ENCODE measurements around the gene INTS3. TPM values are rescaled to one million over a fixed set of nuclear protein-coding genes. Genes with fewer than 3 reads are reported as not detected.

The INTS3 gene
- total and polyA plus RNA-seq, 9 of the 15 experiments (the other 6 are each of a cell fraction or from before 2014, with no cell fraction given): 6.3 to 24.1 (median 14.3) TPM

DNA sequence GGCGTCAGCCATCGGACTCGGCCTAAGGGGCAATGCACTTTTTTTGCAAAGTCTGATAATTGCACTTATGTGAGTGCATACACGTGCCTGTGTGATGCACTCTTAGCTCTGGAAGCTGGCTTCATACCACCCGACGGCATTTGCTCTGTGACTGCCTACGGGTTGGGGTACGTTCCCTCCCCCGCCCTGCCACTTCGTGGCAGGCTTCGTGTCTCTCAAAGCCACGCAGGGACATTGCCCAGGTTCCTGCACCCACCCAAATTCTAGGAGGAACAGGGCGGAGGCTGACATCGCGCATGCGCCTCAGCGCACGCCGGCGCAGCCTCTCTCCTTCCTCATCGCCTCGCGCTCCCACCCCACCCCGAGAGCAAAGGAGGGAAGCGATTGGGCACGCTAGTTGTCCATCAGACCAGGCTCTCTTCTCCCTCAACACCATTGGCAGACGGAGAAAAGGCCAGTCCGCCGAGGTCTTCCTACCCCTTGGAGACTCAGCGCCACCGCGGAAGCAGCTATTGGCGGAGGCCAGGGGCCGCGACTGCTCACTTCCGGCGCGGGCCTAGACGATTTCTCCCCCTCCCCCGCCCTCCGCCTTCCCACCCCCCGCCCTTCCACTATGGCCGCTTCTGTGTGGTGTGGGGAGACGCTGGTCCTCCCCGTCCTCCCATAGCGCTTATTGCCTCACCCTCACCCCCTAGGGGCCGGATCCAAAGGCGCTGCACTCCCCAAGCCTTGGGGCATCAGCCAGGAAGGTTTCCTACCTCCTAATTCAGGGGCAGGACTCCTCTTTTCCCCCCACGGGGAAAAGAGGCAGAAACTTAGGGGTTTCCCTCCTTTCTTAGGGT, at the start of gene INTS3 (continued):
- TF ChIP-seq MITF (IDR thresholded peaks at IDR 0.05) (no peak), TFAM (CRISPR knock-in tag; conservative IDR thresholded peaks at IDR 0.05) (no peak), HMBOX1 (IDR thresholded peaks at IDR 0.05) (no peak), POLR3A (IDR thresholded peaks at IDR 0.05; ENCODE audit: borderline replicate concordance, extremely low read depth, insufficient read depth, insufficient read length) (no peak), PTTG1 (tag; IDR thresholded peaks at IDR 0.05; ENCODE audit: low read depth) (no peak), MCM2 (IDR thresholded peaks at IDR 0.05; ENCODE audit: low read depth) (no peak), GTF2E2 (tag; IDR thresholded peaks at IDR 0.05) (peak; percentile 55; the same call in 1 of the 2 replicates), ZNF24 (IDR thresholded peaks at IDR 0.05) (no peak), RFX7 (CRISPR knock-in tag; IDR thresholded peaks at IDR 0.05) (no peak), ELF4 (CRISPR knock-in tag; IDR thresholded peaks at IDR 0.05) (no peak), GATA2 (CRISPR knock-in tag; IDR thresholded peaks at IDR 0.05) (no peak), JUNB (CRISPR knock-in tag; conservative IDR thresholded peaks at IDR 0.05) (no peak), GMEB1 (CRISPR knock-in tag; IDR thresholded peaks at IDR 0.05) (no peak), PCBP1 (IDR thresholded peaks at IDR 0.05; ENCODE audit: low read depth, low read length, poor library complexity, severe bottlenecking) (no peak), GABPB1 (CRISPR knock-in tag; IDR thresholded peaks at IDR 0.05) (peak; percentile 92), XRCC4 (IDR thresholded peaks at IDR 0.05; ENCODE audit: extremely low read depth, insufficient read depth, insufficient read length) (no peak), GABPB2 (CRISPR knock-in tag; conservative IDR thresholded peaks at IDR 0.05) (no peak), EGR1 (conservative IDR thresholded peaks at IDR 0.05) (no peak)
- TF ChIP-seq, protein P1, sequence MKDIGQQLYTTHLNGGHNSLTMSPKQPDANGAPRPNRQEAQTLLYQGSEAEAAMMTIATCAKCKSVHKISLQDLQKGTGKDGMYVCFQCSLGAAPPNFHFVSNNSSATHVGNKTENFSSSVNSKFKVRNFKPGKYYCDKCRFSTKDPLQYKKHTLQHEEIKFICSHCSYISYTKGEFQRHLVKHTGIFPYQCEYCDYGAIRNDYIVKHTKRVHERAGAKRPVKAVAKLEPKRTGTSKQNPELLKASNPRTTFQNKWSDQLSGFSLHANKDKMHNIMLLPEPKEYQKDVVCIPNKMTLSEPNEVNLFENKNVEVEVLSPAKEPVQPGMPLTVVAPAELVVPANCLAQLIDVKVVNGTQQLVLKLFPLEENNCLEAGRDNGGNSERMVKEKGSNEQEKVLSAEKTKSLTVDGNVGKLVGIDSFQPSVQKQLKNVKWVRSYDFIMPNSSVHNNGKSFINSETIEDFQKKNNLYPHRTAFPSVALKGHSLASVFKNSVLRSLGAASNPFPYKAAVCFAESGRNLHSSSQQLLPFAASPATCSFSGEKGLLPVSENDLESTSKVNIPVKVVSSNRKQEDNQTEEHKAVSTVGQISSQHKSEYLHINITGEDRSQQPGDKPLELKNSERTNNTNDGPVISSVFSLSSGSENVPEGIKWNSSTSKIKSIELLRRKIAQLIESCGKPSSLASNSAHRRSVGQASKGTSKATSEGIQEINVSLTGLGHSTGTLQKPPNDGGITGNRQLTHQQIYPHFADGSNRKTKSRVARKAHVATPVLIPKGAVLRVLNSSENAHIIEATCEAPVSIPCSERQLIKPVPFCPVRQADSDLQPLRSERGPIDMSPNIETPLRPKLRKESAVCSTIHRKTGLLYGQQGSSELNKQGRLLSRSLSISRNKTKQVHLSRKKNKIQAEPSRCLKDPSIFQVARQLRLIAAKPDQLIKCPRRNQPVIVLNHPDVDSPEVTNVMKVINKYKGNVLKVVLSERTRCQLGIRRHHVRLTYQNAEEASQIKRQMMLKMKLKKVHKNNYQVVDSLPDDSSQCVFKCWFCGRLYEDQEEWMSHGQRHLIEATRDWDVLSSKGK (CRISPR knock-in tag; IDR thresholded peaks at IDR 0.05): no peak
- TF ChIP-seq, protein P2, sequence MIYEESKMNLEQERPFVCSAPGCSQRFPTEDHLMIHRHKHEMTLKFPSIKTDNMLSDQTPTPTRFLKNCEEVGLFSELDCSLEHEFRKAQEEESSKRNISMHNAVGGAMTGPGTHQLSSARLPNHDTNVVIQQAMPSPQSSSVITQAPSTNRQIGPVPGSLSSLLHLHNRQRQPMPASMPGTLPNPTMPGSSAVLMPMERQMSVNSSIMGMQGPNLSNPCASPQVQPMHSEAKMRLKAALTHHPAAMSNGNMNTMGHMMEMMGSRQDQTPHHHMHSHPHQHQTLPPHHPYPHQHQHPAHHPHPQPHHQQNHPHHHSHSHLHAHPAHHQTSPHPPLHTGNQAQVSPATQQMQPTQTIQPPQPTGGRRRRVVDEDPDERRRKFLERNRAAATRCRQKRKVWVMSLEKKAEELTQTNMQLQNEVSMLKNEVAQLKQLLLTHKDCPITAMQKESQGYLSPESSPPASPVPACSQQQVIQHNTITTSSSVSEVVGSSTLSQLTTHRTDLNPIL (CRISPR knock-in tag; IDR thresholded peaks at IDR 0.05): no peak

Measured in K562 (cell line).